ENCODE measurements around the gene CGN. TPM values are rescaled to one million over a fixed set of nuclear protein-coding genes. Genes with fewer than 3 reads are reported as not detected.

CGN gene
- total RNA-seq, 4 donors from 2014 or later: 3.3 to 26.1 (median 15.1) TPM

DNA sequence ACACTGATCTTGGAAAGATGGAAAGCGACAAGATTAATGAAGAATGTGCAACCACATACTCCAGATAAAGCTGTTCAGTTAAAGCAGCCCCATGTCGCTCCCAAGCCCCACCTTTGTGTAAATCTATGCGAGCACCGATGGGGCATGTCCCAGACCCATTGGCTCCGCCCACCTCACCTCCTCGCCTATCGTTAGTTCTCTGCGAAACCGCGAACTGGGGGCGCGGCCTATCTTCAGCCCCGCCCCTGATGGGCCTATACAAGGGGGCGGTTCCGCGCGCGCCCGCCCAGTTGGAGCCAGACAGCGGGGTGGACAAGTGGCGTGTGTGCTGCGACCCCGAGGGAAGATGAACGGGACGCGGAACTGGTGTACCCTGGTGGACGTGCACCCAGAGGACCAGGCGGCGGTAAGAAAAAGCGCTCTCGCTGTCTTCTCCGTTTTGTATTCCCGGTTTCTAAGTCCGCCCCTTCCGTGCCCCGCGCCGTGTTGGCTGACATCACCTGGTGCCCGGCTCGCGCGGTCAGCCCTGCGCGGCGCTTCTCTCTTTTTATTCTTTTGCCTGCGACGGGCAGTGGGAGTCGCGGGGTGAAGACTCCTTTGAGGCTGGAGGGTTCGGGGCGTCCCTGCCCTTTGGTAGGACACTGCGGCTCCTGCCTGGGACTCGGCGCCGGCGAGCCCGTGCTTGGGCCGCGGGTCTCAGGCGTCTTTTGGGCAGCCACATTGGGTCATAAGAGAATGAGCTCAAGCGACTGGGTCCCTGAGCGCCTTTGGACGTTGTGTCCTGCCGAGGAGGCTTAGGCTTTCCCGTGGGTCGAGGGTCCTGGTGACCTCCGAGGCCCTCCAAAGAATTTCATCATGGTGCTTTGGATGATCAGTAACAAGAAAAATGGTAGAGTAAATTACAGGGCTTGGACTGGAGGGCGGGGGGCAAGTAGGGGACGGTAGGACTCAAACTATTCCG is 29.1 kb downstream of the CGN start, which contains the start of gene TUFT1:
TSS of gene TUFT1 (plus strand) at position 289 of the 961 bp plus-strand sequence. CDS start at position 347, 58 bp downstream.
- peak in 3 of 4 donors; percentile 84 to 94 (median 88) for TF ChIP-seq POLR2A (IDR thresholded peaks at IDR 0.05)
- TF ChIP-seq, protein P1, sequence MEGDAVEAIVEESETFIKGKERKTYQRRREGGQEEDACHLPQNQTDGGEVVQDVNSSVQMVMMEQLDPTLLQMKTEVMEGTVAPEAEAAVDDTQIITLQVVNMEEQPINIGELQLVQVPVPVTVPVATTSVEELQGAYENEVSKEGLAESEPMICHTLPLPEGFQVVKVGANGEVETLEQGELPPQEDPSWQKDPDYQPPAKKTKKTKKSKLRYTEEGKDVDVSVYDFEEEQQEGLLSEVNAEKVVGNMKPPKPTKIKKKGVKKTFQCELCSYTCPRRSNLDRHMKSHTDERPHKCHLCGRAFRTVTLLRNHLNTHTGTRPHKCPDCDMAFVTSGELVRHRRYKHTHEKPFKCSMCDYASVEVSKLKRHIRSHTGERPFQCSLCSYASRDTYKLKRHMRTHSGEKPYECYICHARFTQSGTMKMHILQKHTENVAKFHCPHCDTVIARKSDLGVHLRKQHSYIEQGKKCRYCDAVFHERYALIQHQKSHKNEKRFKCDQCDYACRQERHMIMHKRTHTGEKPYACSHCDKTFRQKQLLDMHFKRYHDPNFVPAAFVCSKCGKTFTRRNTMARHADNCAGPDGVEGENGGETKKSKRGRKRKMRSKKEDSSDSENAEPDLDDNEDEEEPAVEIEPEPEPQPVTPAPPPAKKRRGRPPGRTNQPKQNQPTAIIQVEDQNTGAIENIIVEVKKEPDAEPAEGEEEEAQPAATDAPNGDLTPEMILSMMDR (IDR thresholded peaks at IDR 0.05): peak in 2 of 6 experiments; percentile 4
- H3K9me3 ChIP-seq: no peaks in the 10 kb centered on the region
- H3K36me3 ChIP-seq: peaks cover 0 to 12% (median 0%) of the 10 kb centered on the region in 3 donors
- peak; percentile 78 for DNase-seq
- no peaks in the 10 kb centered on the region for H3K27me3 ChIP-seq
- WGBS, 2 donors: 1% methylated on average over 22 to 23 of the region's 70 CpGs
- peaks cover 12 to 57% (median 19%) of the 10 kb centered on the region in 3 donors for H3K4me1 ChIP-seq
- peak within 1 kb of the TSS; percentile 72 to 92 (median 76) for H3K4me3 ChIP-seq
- H3K27ac ChIP-seq: peak within 1 kb of the TSS; percentile 91 to 95 (median 92)
- intact Hi-C loops (cut with DNase I): no loop called here

DNA sequence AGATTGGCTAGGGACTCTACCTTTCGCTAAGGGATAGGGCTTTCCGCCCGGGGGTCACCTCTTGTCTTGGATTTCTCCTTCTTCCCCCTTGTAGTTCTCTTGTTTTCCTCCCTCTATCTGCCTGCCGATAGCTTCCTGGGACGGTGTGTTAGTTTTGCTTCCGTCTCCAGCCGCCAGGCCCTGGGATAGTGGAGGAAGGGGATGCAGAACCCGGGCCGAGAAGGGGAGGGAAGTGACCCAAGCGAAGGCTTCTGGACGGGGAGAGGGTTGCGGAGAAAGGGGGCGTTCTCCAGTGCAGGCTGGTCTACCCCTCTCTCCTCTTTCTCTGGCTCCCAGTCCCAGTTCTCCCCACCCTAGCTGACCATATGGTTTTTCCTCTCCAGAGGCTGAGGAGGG is 29.8 kb downstream of the CGN start:
- peaks cover 0 to 19% (median 0%) of the 10 kb centered on the region in 3 donors for H3K36me3 ChIP-seq
- peak overlapping the region; percentile 72 to 92 (median 76) for H3K4me3 ChIP-seq
- no peak for DNase-seq
- no peaks in the 10 kb centered on the region for H3K9me3 ChIP-seq
- peaks cover 12 to 57% (median 19%) of the 10 kb centered on the region in 3 donors for H3K4me1 ChIP-seq
- TF ChIP-seq, protein P1 (IDR thresholded peaks at IDR 0.05): peak in 1 of 6 experiments; percentile 10
- TF ChIP-seq POLR2A (IDR thresholded peaks at IDR 0.05): no peak
- no peaks in the 10 kb centered on the region for H3K27me3 ChIP-seq
- H3K27ac ChIP-seq: peak overlapping the region; percentile 91 to 95 (median 92)
- intact Hi-C loops (cut with DNase I): no loop called here
- 6 to 30% methylated on average over 4 to 11 of the region's 13 CpGs for WGBS, 2 donors

DNA sequence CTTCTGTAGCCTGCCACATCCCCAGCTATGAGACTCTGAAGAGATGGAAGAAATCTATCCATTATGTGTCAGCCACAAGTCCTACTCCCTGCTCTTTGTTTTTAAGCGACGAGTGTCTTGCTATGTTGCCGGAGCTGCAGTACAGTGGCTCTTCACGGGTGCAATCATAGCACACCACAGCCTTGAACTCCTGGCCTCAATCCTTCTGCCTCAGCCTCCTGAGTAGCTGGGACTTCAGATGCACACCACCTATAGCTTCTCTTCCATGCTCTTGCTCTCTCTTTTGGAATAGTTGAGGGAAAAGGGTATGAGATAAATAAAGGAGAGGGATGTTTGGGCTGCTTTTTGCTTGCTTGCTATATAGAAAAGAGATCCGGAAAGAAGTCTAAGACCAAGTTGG is 30.6 kb downstream of the CGN start:
- Histone ChIP-seq H3K27me3 (no peaks in the 10 kb centered on the region), H3K27ac (peak overlapping the region; percentile 91 to 95 (median 92)), H3K9me3 (no peaks in the 10 kb centered on the region), H3K36me3 (peaks cover 0 to 20% (median 0%) of the 10 kb centered on the region in 3 donors), H3K4me3 (peak overlapping the region; percentile 72 to 92 (median 76)), H3K4me1 (peaks cover 12 to 56% (median 19%) of the 10 kb centered on the region in 3 donors)
- TF ChIP-seq, protein P1 (IDR thresholded peaks at IDR 0.05): no peak
- TF ChIP-seq POLR2A (IDR thresholded peaks at IDR 0.05): no peak
- DNase-seq: no peak
- 38 to 45% methylated on average over 5 of the region's 5 CpGs for WGBS, 2 donors
- intact Hi-C loops (cut with DNase I): no loop called here

DNA sequence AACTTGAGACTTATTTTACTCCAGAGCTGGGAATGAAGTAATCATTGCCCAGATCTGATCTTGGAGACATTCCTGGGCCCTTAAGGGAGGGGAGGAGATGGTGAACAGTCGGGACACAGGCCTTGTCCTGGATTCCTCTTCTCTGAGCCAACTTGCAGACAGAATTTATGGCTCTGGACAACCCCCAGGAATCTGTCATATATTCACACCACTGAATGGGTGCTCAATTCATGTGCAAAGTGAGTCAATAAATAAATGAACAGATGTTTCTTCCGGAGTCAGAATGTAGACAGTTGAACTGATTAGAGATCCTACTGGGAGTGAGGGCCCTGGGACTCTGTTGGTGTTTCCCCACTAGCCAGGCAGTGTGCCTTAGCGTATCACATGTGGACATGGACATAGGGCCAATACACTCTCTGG is 31.5 kb downstream of the CGN start:
- no peak for DNase-seq
- H3K4me3 ChIP-seq: peak overlapping the region; percentile 72 to 92 (median 76)
- peaks cover 18 to 58% (median 22%) of the 10 kb centered on the region in 3 donors for H3K4me1 ChIP-seq
- TF ChIP-seq, protein P1 (IDR thresholded peaks at IDR 0.05): no peak
- TF ChIP-seq POLR2A (IDR thresholded peaks at IDR 0.05): no peak
- peaks cover 0 to 20% (median 0%) of the 10 kb centered on the region in 3 donors for H3K36me3 ChIP-seq
- WGBS, 2 donors: 22 to 31% methylated on average over 3 of the region's 3 CpGs
- intact Hi-C loops (cut with DNase I): no loop called here
- peak overlapping the region; percentile 24 to 95 (median 84) for H3K27ac ChIP-seq
- no peaks in the 10 kb centered on the region for H3K27me3 ChIP-seq
- H3K9me3 ChIP-seq: no peaks in the 10 kb centered on the region

DNA sequence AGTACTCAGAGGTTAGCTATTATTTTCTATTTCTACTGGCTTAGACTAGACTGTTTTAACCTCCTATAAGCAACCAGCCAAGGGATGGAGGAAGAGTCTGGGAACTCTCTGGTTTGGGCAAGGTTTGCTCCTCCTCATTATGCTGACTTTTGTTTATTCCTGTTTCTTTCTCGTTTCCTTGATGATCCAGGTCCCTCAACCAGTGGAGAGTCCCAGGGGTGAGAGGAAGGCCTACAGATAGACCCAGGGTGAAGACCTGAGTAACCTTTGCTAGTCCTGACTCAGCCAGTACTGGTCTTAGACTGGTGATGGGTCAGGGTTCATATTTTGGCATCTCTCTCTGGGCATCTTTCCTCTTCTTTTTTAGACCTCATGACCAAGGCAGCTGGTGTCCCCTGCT is 34.4 kb downstream of the CGN start:
- no peak for DNase-seq
- intact Hi-C loops (cut with DNase I): no loop called here
- no peaks in the 10 kb centered on the region for H3K9me3 ChIP-seq
- WGBS, 2 donors: 53 to 56% methylated on average over 1 of the region's 1 CpG
- peaks cover 15 to 73% (median 27%) of the 10 kb centered on the region in 3 donors for H3K4me1 ChIP-seq
- no peak overlapping the region for H3K4me3 ChIP-seq
- H3K36me3 ChIP-seq: peaks cover 0 to 28% (median 0%) of the 10 kb centered on the region in 3 donors
- H3K27me3 ChIP-seq: no peaks in the 10 kb centered on the region
- TF ChIP-seq, protein P1 (IDR thresholded peaks at IDR 0.05): no peak
- TF ChIP-seq POLR2A (IDR thresholded peaks at IDR 0.05): no peak
- no peak overlapping the region for H3K27ac ChIP-seq
